Amniotic stem cell (primary cell): ENCODE measurements around the gene FES.

Experiments
- DNase-seq: peaks from one replicate; lab custom pipeline; 2025; lab: John Stamatoyannopoulos, UW

The FES gene

DNA sequence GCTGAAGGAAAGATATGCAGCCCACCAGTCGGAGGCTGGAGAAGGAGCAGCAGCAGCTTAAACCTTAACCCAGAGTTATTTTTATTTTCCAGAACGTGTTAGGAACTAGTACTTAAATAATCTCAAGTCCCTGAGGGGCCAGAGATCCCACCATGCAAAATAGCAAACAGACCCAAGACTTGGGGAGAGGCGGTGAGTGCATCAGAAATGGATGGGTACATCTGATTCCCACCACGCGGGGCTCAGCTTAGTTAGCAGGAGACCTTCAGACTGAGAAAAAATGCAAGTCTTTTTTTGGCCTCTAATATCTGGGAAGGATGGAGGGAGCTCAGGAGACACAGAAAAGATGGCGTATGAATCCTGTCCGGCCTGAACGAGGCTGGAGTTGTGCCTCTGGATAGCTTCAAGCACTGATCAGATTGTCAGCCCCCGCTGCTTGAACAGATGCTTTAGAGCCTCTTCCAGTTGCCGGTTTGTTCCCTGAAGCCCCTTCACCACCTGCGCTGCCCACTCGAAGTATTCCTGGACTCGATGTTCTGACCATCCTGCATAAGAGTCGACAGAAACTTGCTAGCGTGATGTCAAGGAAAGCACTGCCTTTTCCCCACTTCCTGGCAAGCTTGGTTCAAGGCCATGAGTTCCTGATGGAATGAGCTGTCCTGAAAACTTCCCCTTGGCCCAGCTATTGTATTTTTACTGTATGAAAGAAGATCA is 46.7 kb downstream of the FES start:
- DNase-seq, result no peak

DNA sequence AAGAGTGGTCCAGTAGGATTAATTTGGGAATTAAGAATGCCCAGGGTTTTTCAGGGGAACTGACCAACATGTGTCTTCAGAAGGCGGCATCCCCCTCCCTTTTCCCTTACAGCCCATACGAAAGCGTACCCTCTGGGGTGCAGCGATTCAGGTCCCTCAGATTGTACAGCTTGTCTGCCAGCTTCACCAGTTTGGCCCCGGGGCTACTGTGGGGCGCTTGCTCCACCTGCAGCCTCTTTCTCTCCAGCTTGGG is 47.2 kb downstream of the FES start:
- DNase-seq, result no peak

DNA sequence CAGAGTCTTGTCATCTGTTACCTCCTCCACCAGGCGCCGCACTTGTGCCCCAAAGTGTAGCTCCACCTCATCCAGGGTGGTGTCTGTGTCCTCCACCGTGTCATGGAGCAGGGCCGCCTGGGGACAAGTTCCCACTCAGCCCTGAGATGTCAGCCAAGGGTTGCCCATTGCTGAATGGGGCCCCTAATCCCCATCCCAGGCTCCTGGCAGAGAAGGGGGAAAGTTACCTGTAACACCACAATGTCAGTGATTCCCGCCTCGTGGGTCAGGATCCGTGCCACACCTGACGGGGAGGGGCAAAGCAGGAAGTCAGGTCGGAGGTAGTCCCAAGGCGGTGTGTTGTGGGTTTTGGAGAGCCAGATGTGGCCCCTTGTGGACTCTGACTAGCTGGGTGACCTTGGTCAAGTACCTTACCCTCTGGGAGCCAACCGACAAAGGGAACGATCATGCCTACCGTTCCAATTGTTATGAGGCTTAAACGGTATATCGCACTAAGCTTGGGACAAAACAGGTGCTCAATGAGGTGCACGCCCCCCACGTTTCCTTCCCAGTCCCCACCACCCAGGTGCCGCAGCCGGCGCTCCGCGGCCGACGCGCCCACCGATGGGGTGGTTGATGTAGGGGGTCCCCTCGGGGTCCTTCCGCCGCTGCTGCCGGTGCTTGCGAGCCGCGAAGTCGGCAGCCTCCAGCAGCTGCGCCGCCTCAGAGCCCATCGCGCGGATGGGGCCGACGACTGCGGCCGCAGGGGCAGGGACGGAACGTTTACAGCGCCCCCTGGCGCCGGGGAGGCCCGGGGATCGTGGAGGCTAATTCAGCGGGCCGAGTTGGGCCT is 47.7 kb downstream of the FES start, which contains the start of gene HDDC3:
TSS of gene HDDC3 (minus strand) at position 722 of the 832 bp plus-strand sequence. CDS start at position 713, 9 bp downstream.
- peak; percentile 67 for DNase-seq

DNA sequence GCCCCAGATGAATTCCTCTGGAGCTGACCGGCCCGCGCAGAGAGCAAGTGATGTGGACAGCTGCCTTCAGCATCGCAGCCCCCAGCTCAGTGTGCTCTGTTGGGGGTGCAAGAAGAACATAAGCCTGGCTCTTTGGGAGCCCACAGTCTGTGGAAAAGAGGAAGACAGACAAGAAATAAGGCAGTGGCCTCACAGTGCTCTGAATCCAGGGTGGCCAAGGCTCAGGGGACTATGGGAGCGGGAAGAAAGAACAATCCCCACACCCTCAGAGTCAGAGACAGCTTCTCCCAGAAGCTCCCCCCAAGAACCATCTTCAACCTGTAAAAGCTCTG is 48.3 kb downstream of the FES start:
- no peak for DNase-seq

DNA sequence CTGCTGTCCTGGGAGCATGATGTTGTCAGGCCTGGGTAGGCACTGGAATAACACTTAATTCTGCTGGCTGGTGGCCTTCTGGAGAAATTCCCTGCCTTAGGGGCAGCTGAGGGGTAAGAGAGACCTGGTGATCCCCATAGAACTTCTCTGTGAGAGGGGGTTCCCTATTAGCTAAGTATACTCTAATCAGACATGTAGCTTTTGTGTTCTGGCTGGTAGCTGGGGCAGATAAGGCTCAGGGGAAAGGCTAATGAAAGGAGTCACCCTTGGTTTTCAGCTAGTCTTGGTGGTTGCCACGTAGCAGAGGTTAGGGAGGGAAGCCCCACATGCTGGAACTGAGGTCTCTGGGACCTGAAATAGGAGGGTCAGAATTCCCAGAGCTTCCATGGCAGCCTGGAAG is 49.0 kb downstream of the FES start:
- DNase-seq, result no peak

DNA sequence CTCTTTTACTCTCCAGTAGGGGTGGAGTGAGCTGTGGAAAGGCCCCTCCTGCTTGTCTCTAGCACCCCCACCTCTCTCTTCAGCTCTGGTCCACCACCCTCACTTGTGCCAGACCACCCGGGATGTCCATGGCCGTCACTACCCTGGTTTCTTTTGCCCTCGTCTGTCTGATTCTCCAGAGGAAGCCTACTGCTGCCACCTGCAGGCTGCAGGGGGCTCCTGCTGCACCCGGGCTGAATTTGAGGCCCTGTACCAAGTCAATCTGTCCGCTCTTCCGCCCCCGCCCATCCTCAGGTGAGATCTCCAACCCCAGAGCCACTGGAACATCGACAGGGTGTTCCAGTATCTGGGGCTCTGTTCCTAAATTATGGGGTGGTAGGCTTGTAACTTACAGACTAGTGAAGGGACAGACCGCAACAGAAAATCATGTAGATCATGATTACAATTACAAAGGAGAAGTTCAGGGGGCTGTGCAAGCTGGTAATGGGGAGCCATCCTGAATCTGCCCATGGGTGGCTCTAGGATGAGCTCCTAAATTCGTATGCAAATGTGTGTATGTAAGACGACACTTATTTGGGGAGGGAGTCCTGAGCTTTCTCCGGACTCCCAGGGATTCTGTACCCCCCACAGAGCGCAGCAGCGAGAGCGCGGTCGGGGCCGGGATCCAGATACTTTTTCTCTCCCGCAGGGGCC is 50.1 kb downstream of the FES start:
- DNase-seq, result peak; percentile 72

DNA sequence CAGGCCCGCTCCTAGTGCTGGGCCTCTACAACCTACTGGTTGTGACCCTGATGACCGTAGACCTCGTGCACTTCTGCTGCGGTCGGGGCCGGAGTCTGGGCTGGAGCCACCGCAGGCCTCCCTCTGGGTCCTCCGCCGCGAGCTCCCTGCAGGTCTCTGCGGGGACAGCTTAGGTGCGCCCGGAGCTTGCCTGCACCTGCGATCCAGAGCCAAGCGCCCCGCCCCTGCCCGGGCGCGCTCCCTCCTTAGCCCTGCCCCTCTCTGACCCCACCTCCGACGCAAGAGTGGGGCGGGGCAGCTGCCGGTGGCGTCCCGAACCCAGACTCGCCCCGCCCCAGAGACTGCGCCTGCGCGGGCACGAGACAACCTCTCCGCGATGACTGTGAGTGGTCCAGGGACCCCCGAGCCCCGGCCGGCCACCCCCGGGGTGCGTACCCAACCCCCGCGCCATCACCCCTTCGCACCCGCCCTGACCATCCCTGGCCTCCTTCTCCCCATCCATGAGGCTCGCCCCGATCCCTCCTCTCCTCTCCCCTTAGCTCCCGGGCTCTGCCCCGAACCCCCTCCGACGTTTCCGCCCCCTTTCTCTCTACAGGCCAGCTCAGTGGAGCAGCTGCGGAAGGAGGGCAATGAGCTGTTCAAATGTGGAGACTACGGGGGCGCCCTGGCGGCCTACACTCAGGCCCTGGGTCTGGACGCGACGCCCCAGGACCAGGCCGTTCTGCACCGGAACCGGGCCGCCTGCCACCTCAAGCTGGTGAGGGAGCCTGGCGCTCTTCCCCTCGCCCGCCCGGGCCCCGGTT is 50.8 kb downstream of the FES start, which contains the start of gene UNC45A:
TSS of gene UNC45A (plus strand) at position 337 of the 803 bp plus-strand sequence. CDS start at position 377, 40 bp downstream.
- DNase-seq, result peak; percentile 62

DNA sequence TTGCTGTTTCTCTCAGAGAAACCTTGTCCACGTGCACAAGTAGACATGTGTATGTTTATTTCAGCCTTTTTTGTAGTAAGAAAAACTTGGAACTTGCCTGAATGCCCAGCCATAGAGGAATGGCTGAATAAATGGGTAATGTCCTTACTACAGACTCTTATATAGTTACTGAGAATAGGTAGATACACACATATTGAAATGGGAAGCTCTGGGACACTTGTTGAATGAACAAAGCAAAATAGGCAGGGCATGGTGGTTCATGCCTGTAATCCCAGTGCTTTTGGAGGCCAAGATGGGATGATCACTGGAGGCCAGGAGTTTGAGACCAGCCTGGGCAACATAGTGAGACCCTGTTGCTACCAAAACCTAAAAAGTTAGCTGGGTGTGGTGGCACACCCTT is 52.5 kb downstream of the FES start:
- no peak for DNase-seq

DNA sequence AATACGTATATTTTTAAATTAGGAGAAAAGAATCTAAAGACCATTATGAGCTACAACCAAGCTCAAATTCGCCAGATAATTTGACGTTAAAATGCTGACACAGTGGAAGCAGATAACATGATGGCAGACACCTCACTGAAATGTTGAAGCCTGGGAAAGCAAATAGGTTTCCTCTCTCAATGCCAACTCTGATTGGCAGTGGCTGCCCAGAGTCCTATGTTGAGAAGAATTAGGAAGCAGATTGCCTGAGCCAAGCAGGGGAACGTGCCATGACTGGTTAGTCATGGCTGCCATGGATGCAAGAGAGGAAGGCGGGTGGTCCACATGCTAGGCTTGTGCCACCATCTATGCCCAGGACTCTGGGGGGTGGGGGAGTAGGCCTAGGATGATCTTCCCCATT is 54.0 kb downstream of the FES start:
- no peak for DNase-seq

DNA sequence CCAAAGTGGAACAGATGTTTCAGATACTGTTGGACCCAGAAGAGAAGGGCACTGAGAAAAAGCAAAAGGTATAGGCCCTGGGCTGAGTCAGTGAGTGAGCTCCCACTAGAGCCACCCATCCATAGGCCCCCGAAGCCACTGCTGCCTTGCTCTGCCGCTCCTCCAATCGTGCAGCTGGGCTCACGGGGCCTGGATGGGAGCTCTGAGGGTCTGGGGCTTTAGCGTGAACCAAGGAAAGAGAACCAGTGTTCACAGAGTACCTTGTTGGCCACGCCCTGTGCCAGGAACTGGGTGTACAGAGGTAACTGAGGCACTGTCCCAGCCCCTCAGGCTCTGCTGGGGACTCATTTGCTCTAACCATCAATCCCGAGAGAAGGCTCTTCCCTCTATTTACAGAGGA is 55.5 kb downstream of the FES start:
- DNase-seq, result no peak

DNA sequence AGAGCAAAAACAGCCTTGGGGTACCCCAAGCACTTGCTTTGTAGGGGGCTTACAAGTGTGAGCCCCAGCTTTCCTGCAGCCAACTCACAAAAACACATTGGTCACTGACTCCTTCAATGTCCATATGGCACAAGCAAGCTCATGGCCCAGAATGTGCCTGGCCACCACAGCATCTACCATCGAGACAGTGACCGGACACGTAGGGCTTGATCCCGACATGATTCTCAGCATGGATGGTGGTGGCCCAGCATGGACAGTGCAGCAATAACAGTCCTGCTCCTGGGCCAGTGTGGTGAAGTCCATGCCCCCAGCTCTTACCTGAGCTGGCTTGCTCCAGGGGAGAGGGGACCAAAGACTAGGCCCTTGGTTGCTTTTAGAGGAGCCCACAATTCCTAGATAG is 56.7 kb downstream of the FES start:
- DNase-seq, result no peak

DNA sequence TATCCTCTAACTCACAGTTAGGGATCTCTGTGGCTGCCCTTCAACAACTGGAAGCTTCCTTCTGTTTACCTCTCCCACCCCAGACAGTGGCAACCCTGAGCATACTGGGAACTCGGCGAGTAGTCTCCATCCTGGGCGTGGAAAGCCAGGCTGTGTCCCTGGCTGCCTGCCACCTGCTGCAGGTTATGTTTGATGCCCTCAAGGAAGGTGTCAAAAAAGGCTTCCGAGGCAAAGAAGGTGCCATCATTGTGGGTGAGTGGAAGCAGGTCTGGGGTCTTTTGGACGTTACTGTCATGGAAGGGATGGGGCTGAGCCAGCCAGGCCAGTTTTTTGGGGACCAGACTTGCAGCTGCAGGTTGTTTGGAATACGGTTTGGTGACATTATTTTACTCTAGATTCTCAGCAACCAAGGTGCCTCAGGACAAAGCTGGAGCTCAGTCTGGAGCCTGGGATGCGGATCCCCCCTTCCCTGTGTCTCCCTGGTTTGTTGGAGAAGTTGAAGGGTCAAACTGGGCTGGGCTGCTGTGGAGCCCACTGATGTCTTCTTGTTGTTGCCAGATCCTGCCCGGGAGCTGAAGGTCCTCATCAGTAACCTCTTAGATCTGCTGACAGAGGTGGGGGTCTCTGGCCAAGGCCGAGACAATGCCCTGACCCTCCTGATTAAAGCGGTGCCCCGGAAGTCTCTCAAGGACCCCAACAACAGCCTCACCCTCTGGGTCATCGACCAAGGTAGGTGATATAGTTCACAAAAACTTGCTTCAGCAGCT is 58.2 kb downstream of the FES start:
- DNase-seq, result no peak

DNA sequence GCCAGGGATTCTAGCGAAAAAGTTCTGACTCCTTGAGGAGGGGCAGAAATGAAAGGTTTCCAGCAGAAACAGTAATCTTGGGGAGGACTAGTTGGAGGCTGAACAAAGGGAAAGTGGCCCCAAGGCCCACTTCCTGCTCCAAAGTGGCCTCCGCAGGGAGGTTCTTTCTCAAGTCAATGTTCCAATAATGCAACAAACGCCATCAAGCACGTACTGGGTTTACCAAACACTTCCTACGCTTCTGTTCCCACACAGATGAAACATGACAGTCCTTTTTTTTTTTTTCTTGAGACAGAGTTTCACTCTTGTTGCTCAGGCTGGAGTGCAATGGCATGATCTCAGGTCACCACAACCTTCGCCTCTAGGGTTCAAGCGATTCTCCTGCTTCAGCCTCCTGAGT is 60.8 kb downstream of the FES start:
- no peak for DNase-seq
